SU-DHL-6 (cell line): ENCODE data around the gene DLG3.

ENCODE experiments used
- H2AFZ ChIP-seq: fragments of 200-600 bp; sonication (generic); 2 replicates; pipeline ENCODE4 v1.6.1; 2014; ENCODE audit warnings: low read depth, mild to moderate bottlenecking, moderate library complexity, mixed read lengths, antibody characterized with exemption, low read length; ENCODE audit not compliant: severe bottlenecking
- H3F3A ChIP-seq: fragments of 200-600 bp; shearing (Covaris generic); 2 replicates; pipeline ENCODE4 v1.6.0; 2016; ENCODE audit warnings: antibody characterized with exemption, mild to moderate bottlenecking; ENCODE audit not compliant: insufficient read depth
- H3K27ac ChIP-seq: fragments of 200-600 bp; sonication (generic); 2 replicates; pipeline ENCODE4 v1.5.1; 2016; ENCODE audit warnings: low read depth, mild to moderate bottlenecking, low read length, moderate library complexity, mixed read lengths
- H3K27me3 ChIP-seq: fragments of 200-600 bp; sonication (generic), shearing (Covaris generic); 2 replicates; pipeline ENCODE4 v1.6.0; 2014; ENCODE audit warnings: mild to moderate bottlenecking, low read length
- H3K36me3 ChIP-seq: fragments of 200-600 bp; sonication (generic); 2 replicates; pipeline ENCODE4 v1.6.1; 2014; ENCODE audit warnings: mild to moderate bottlenecking, low read length, mixed read lengths
- H3K4me2 ChIP-seq: fragments of 300-600, 200-600 bp; shearing (Covaris generic), sonication (generic); 2 replicates; pipeline ENCODE4 v1.6.0; 2014; ENCODE audit warnings: low read length, low read depth, mild to moderate bottlenecking; ENCODE audit not compliant: poor library complexity, severe bottlenecking
- H3K4me3 ChIP-seq: fragments of 200-600 bp; sonication (generic); 2 replicates; pipeline ENCODE4 v1.5.1; 2014; ENCODE audit warnings: antibody characterized with exemption, low read length, mild to moderate bottlenecking, mixed read lengths; ENCODE audit not compliant: insufficient read depth, poor library complexity, severe bottlenecking
- H3K79me2 ChIP-seq: fragments of 200-600 bp; sonication (generic); 2 replicates; pipeline ENCODE4 v1.6.1; 2014; ENCODE audit warnings: mild to moderate bottlenecking, low read length, moderate library complexity; ENCODE audit not compliant: insufficient read depth
- H3K9ac ChIP-seq: fragments of 200-600 bp; sonication (generic); 2 replicates; pipeline ENCODE4 v1.7.0; 2014; ENCODE audit warnings: mild to moderate bottlenecking, low read length
- H3K9me2 ChIP-seq: fragments of 200-600 bp; sonication (generic); replicated peaks from 2 replicates; pipeline ENCODE4 v1.6.1; 2014; ENCODE audit warnings: low read length; ENCODE audit not compliant: insufficient read depth
- H3K9me3 ChIP-seq: fragments of 200-600 bp; sonication (generic); 2 replicates; pipeline ENCODE4 v1.6.1; 2014; ENCODE audit warnings: low read length, mixed read lengths; ENCODE audit not compliant: insufficient read depth
- H4K20me1 ChIP-seq: fragments of 200-600 bp; sonication (generic); 2 replicates; pipeline ENCODE4 v1.6.1; 2014; ENCODE audit warnings: low read depth, mild to moderate bottlenecking, antibody characterized with exemption, low read length, moderate library complexity, mixed read lengths
- CTCF ChIP-seq: fragments of 200-600 bp; sonication (generic); IDR thresholded peaks from one replicate; pipeline ENCODE4 v1.5.1; 2017; ENCODE audit warnings: antibody characterized with exemption, mild to moderate bottlenecking, low read length, moderate library complexity; ENCODE audit not compliant: insufficient read depth, poor library complexity, severe bottlenecking
- EZH2phosphoT487 ChIP-seq: fragments of 200-600 bp; sonication (generic), shearing (Covaris generic); conservative IDR thresholded peaks from 2 replicates; pipeline ENCODE4 v1.6.1; 2018; ENCODE audit warnings: mild to moderate bottlenecking, antibody characterized with exemption, low read length, moderate library complexity, mixed read lengths

DLG3 gene

GRCh38 chrX:70554523-70554922 is 109.9 kb downstream of the DLG3 start:
- H3K4me2 ChIP-seq, result no peak overlapping the region
- no peak overlapping the region for H3K4me3 ChIP-seq
- no peak for TF ChIP-seq CTCF
- TF ChIP-seq EZH2phosphoT487, result no peak
- H3K9me2 ChIP-seq, result no peaks in the 10 kb centered on the region
- no peaks in the 10 kb centered on the region for H3K79me2 ChIP-seq
- H3K9ac ChIP-seq, result no peak overlapping the region
- H4K20me1 ChIP-seq, result no peaks in the 10 kb centered on the region
- H3K36me3 ChIP-seq, result no peaks in the 10 kb centered on the region
- no peak overlapping the region for H3K27ac ChIP-seq
- no peaks in the 10 kb centered on the region for H3F3A ChIP-seq
- H3K27me3 ChIP-seq, result no peaks in the 10 kb centered on the region
- H2AFZ ChIP-seq, result no peak overlapping the region
- no peaks in the 10 kb centered on the region for H3K9me3 ChIP-seq

GRCh38 chrX:70554948-70555347 is 110.3 kb downstream of the DLG3 start:
- Histone ChIP-seq H3K4me3 (no peak overlapping the region), H3F3A (no peaks in the 10 kb centered on the region), H3K36me3 (no peaks in the 10 kb centered on the region), H3K27ac (no peak overlapping the region), H3K79me2 (no peaks in the 10 kb centered on the region), H3K9me3 (no peaks in the 10 kb centered on the region), H4K20me1 (no peaks in the 10 kb centered on the region), H3K4me2 (no peak overlapping the region), H3K9ac (no peak overlapping the region), H2AFZ (no peak overlapping the region), H3K9me2 (no peaks in the 10 kb centered on the region), H3K27me3 (no peaks in the 10 kb centered on the region)
- TF ChIP-seq EZH2phosphoT487, result no peak
- no peak for TF ChIP-seq CTCF
